NCI-H69 (cell line): ENCODE measurements around the gene SLC39A6.
"Not testable (repeated sequence)": the region's sequence is repeated elsewhere in the genome, so short reads cannot be mapped to it uniquely, and the experiment has no call there.

Experiments used
- DNase-seq: peaks from one replicate; lab custom pipeline; 2025; lab: John Stamatoyannopoulos, UW

Gene SLC39A6

GRCh38 chr18:36139245-36139644 lies 10.1 kb upstream of the SLC39A6 start:
- peak; percentile 52 for DNase-seq

- no peak for DNase-seq
Measured at GRCh38 chr18:36135264-36135663, 6.1 kb upstream of the SLC39A6 start.

- no peak for DNase-seq
Measured at GRCh38 chr18:36132756-36133155, 3.6 kb upstream of the SLC39A6 start.

GRCh38 chr18:36131692-36132483 lies 2.7 kb upstream of the SLC39A6 start:
- DNase-seq, result no peak

GRCh38 chr18:36130883-36131653 lies 1.9 kb upstream of the SLC39A6 start:
- DNase-seq, result no peak

GRCh38 chr18:36130039-36130831 lies 1.1 kb upstream of the SLC39A6 start:
- no peak for DNase-seq

- DNase-seq, result no peak
Measured at GRCh38 chr18:36128907-36129299, 237 bp downstream of the SLC39A6 start.

- peak; percentile 73 for DNase-seq
Measured at GRCh38 chr18:36128530-36128870, 640 bp downstream of the SLC39A6 start.

GRCh38 chr18:36127836-36128529 lies 1.2 kb downstream of the SLC39A6 start:
- peak; percentile 64 for DNase-seq

GRCh38 chr18:36126668-36127067 lies 2.5 kb downstream of the SLC39A6 start:
- no peak for DNase-seq

- DNase-seq, result no peak
Measured at GRCh38 chr18:36124841-36125240, 4.3 kb downstream of the SLC39A6 start.

GRCh38 chr18:36120297-36120696 lies 8.8 kb downstream of the SLC39A6 start:
- peak; percentile 60 for DNase-seq

- DNase-seq, result not testable (repeated sequence)
Measured at GRCh38 chr18:36116771-36117170, 12.4 kb downstream of the SLC39A6 start.

- no peak for DNase-seq
Measured at GRCh38 chr18:36114738-36115137, 14.4 kb downstream of the SLC39A6 start.

- DNase-seq, result no peak
Measured at GRCh38 chr18:36114251-36114650, 14.9 kb downstream of the SLC39A6 start.

GRCh38 chr18:36112302-36112701 lies 16.8 kb downstream of the SLC39A6 start:
- DNase-seq, result no peak

GRCh38 chr18:36109737-36110136 lies 19.4 kb downstream of the SLC39A6 start:
- no peak for DNase-seq

- DNase-seq, result no peak
Measured at GRCh38 chr18:36108601-36109000, 20.5 kb downstream of the SLC39A6 start.

- DNase-seq, result no peak
Measured at GRCh38 chr18:36108196-36108595, 20.9 kb downstream of the SLC39A6 start.

- no peak for DNase-seq
Measured at GRCh38 chr18:36107477-36107876, 21.7 kb downstream of the SLC39A6 start.

GRCh38 chr18:36104749-36105148 lies 24.4 kb downstream of the SLC39A6 start:
- no peak for DNase-seq

GRCh38 chr18:36101943-36102342 lies 27.2 kb downstream of the SLC39A6 start:
- no peak for DNase-seq
